Sigmoid colon (tissue), 4 donors: Measurements from ENCODE around the gene EFCAB12.
"Not testable (repeated sequence)": the region's sequence is repeated elsewhere in the genome, so short reads cannot be mapped to it uniquely, and the experiment has no call there.

Experiments used
- EP300 ChIP-seq, 4 donors: sonication (generic); formaldehyde crosslinking; IDR thresholded peaks; one replicate each; pipeline ENCODE4 v1.6.1; 2017; ENCODE audit warnings: antibody characterized with exemption in 4 of 4
- TF ChIP-seq, protein P1 (sequence below), 4 experiments: fragments of 450-650 bp in 3 of 4; fragments of 200-600 bp in 1 of 4; IDR thresholded peaks; one replicate each; pipeline ENCODE4 v1.5.1; 2016 to 2019; ENCODE audit warnings: antibody characterized with exemption in 4 of 4, mild to moderate bottlenecking in 3 of 4, moderate library complexity in 2 of 4

DNA sequence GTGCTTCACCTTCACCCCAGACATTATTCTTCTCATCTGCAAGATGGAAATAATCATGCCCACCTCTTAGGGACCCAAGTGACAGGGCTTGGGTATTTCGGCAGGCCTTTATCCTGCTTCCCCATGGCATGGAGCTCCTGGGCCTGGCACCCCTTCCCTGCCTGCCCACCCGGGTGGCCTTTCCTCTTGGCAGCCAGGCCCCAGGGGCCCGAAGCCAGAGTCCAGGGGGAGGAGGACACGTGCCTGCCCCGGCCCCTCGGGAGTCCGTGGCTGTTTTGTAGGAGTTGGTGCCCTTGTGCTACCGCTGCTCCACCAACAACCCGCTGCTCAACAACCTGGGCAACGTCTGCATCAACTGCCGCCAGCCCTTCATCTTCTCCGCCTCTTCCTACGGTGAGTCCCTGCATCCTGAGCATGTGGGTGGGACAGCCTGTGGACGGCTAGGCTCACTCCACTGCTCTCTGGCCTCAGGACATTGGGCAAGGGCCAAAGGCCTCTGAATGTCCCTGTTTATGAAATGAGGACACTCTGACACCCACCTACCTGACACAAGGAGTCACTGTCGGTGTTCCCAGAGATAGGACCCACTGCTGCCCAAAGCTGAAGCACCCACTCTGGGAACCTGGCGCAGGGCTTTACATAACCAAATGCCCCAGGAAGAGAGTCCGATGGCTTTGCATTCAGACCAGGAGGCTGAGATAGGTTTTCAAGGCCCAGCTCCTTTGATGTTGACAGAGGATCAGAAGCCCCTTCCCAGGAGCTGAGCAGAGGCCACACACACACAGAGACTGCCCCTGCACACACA is 34.5 kb downstream of the EFCAB12 start:
- not testable (repeated sequence) for TF ChIP-seq EP300 (IDR thresholded peaks at IDR 0.05)
- TF ChIP-seq, protein P1, sequence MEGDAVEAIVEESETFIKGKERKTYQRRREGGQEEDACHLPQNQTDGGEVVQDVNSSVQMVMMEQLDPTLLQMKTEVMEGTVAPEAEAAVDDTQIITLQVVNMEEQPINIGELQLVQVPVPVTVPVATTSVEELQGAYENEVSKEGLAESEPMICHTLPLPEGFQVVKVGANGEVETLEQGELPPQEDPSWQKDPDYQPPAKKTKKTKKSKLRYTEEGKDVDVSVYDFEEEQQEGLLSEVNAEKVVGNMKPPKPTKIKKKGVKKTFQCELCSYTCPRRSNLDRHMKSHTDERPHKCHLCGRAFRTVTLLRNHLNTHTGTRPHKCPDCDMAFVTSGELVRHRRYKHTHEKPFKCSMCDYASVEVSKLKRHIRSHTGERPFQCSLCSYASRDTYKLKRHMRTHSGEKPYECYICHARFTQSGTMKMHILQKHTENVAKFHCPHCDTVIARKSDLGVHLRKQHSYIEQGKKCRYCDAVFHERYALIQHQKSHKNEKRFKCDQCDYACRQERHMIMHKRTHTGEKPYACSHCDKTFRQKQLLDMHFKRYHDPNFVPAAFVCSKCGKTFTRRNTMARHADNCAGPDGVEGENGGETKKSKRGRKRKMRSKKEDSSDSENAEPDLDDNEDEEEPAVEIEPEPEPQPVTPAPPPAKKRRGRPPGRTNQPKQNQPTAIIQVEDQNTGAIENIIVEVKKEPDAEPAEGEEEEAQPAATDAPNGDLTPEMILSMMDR (IDR thresholded peaks at IDR 0.05): not testable (repeated sequence)
